Activated gamma-delta T cell (primary cell): ENCODE results near the gene SLC6A20.

Experiments
- DNase-seq: peaks from one replicate; lab custom pipeline; 2025; lab: John Stamatoyannopoulos, UW
- total RNA-seq, 2 donors: gene quantifications; one replicate each; lab custom pipeline; 2026; lab: John Stamatoyannopoulos, UW

SLC6A20 gene
- 0 to 0.09 reads per million in 2 donors for total RNA-seq

GRCh38 chr3:45795882-45796765, at the start of gene SLC6A20:
Gene SLC6A20, minus strand, starts transcription at chr3:45796536. Its CDS starts 117 bp downstream, at chr3:45796419.
- peak; percentile 12 for DNase-seq

- DNase-seq, result no peak
Observed at GRCh38 chr3:45844616-45845015, 48.3 kb upstream of the SLC6A20 start.

- no peak for DNase-seq
Observed at GRCh38 chr3:45842851-45843625, 46.7 kb upstream of the SLC6A20 start.

GRCh38 chr3:45841757-45842491, 45.6 kb upstream of the SLC6A20 start, which contains the start of gene LZTFL1:
Gene LZTFL1, minus strand, starts transcription at chr3:45842119. Its CDS starts 128 bp downstream, at chr3:45841991.
- peak; percentile 52 for DNase-seq

- DNase-seq, result peak; percentile 23
Observed at GRCh38 chr3:45841420-45841756, 45.1 kb upstream of the SLC6A20 start.

- no peak for DNase-seq
Observed at GRCh38 chr3:45838466-45838865, 42.1 kb upstream of the SLC6A20 start.

- DNase-seq, result no peak
Observed at GRCh38 chr3:45832699-45833098, 36.4 kb upstream of the SLC6A20 start.

GRCh38 chr3:45830121-45830520, 33.8 kb upstream of the SLC6A20 start:
- DNase-seq, result no peak

- no peak for DNase-seq
Observed at GRCh38 chr3:45826908-45827307, 30.6 kb upstream of the SLC6A20 start.

GRCh38 chr3:45826321-45826720, 30.0 kb upstream of the SLC6A20 start:
- no peak for DNase-seq

GRCh38 chr3:45821127-45821526, 24.8 kb upstream of the SLC6A20 start:
- no peak for DNase-seq

- DNase-seq, result no peak
Observed at GRCh38 chr3:45819543-45819942, 23.2 kb upstream of the SLC6A20 start.

- no peak for DNase-seq
Observed at GRCh38 chr3:45817831-45818522, 21.6 kb upstream of the SLC6A20 start.

GRCh38 chr3:45816544-45816943, 20.2 kb upstream of the SLC6A20 start:
- DNase-seq, result no peak

GRCh38 chr3:45814322-45814721, 18.0 kb upstream of the SLC6A20 start:
- DNase-seq, result no peak

- no peak for DNase-seq
Observed at GRCh38 chr3:45807681-45808540, 11.6 kb upstream of the SLC6A20 start.

- no peak for DNase-seq
Observed at GRCh38 chr3:45807133-45807532, 10.8 kb upstream of the SLC6A20 start.

- no peak for DNase-seq
Observed at GRCh38 chr3:45806072-45806471, 9.7 kb upstream of the SLC6A20 start.

GRCh38 chr3:45803252-45803935, 7.1 kb upstream of the SLC6A20 start:
- no peak for DNase-seq

GRCh38 chr3:45802146-45802545, 5.8 kb upstream of the SLC6A20 start:
- DNase-seq, result no peak
